ENCODE results near the gene ABCC9.

GRCh38 chr12:21950649-21951048, 9.4 kb upstream of the ABCC9 start:
- no peak for TF ChIP-seq EZH2 (IDR thresholded peaks at IDR 0.05; ENCODE audit: insufficient read depth, poor library complexity, severe bottlenecking)
- TF ChIP-seq EZH2phosphoT487 (IDR thresholded peaks at IDR 0.05; ENCODE audit: insufficient read depth, low read depth): no peak

Measured in GM23248 (cell line).